Neural crest cell (in vitro differentiated cells): ENCODE data around the gene RNASEH2B. TPM values are rescaled to one million over a fixed set of nuclear protein-coding genes. Genes with fewer than 3 reads are reported as not detected.

ENCODE experiments used
- DNase-seq: peaks from one replicate; pipeline ENCODE4 v3.0.0; 2021; ENCODE audit warnings: low read depth, mixed read lengths, low spot score
- H3K27ac Mint-ChIP-seq: one replicate; pipeline ENCODE4 v1.8.0; 2021; ENCODE audit warnings: mild to moderate bottlenecking, mixed read lengths; ENCODE audit not compliant: unreplicated experiment
- H3K27me3 Mint-ChIP-seq: 2 replicates; pipeline ENCODE4 v1.8.0; 2021; ENCODE audit warnings: low read depth, mild to moderate bottlenecking, mixed read lengths
- H3K36me3 Mint-ChIP-seq: 2 replicates; pipeline ENCODE4 v1.8.0; 2021; ENCODE audit warnings: low read depth, mild to moderate bottlenecking, mixed read lengths
- H3K4me1 Mint-ChIP-seq: 2 replicates; pipeline ENCODE4 v1.8.0; 2021; ENCODE audit warnings: mixed read lengths
- H3K4me3 Mint-ChIP-seq: one replicate; pipeline ENCODE4 v1.8.0; 2021; ENCODE audit warnings: mild to moderate bottlenecking, mixed read lengths
- H3K9me3 Mint-ChIP-seq: 2 replicates; pipeline ENCODE4 v1.8.0; 2021; ENCODE audit warnings: mixed read lengths
- total RNA-seq: library from RNA; stranded (reverse); gene quantifications from 2 replicates; pipeline ENCODE4 v1.2.1, GENCODE V29; 2021
- TF ChIP-seq, protein P1 (sequence below): fragments of 200-600 bp; sonication (generic); conservative IDR thresholded peaks from 2 replicates; pipeline ENCODE4 v1.5.0; 2021; ENCODE audit warnings: antibody characterized with exemption, mild to moderate bottlenecking

Gene RNASEH2B
- total RNA-seq, 1 donor from 2014 or later, result 53.2 TPM

GRCh38 chr13:50887151-50887550 is 22.4 kb upstream of the RNASEH2B start:
- Mint-ChIP-seq H3K36me3 (peaks cover 2% of the 10 kb centered on the region), H3K4me1 (no peaks in the 10 kb centered on the region)
- TF ChIP-seq, protein P1, sequence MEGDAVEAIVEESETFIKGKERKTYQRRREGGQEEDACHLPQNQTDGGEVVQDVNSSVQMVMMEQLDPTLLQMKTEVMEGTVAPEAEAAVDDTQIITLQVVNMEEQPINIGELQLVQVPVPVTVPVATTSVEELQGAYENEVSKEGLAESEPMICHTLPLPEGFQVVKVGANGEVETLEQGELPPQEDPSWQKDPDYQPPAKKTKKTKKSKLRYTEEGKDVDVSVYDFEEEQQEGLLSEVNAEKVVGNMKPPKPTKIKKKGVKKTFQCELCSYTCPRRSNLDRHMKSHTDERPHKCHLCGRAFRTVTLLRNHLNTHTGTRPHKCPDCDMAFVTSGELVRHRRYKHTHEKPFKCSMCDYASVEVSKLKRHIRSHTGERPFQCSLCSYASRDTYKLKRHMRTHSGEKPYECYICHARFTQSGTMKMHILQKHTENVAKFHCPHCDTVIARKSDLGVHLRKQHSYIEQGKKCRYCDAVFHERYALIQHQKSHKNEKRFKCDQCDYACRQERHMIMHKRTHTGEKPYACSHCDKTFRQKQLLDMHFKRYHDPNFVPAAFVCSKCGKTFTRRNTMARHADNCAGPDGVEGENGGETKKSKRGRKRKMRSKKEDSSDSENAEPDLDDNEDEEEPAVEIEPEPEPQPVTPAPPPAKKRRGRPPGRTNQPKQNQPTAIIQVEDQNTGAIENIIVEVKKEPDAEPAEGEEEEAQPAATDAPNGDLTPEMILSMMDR, result no peak

DNA sequence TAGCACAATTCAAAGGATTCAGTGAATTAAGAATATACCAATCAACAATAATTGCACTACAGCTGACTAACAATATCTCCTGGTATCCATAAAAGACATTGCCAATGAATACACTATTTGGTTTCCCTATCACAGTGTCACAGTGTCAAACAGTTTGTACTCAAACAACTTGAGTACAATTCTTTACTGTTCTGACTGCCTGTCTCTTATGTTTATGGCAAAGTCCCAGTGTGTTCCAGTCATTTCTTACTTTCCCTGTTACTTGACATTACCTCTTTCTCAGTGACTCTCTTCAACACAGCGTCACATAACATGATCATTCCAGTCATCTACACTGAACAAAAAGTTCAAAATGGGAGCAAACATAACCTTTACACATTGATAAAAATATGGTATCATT is 21.2 kb upstream of the RNASEH2B start:
- no peak for DNase-seq
- Mint-ChIP-seq H3K4me3 (no peak overlapping the region), H3K9me3 (no peaks in the 10 kb centered on the region), H3K27me3 (no peaks in the 10 kb centered on the region), H3K36me3 (no peaks in the 10 kb centered on the region), H3K27ac (no peak overlapping the region), H3K4me1 (no peaks in the 10 kb centered on the region)
- TF ChIP-seq, protein P1, result no peak

More at GRCh38 chr13:50887151-50887550, 22.4 kb upstream of the RNASEH2B start:
- no peak for DNase-seq
- H3K27me3 Mint-ChIP-seq, result no peaks in the 10 kb centered on the region
- peaks cover 2% of the 10 kb centered on the region for H3K9me3 Mint-ChIP-seq
- H3K27ac Mint-ChIP-seq, result no peak overlapping the region
- no peak overlapping the region for H3K4me3 Mint-ChIP-seq

DNA sequence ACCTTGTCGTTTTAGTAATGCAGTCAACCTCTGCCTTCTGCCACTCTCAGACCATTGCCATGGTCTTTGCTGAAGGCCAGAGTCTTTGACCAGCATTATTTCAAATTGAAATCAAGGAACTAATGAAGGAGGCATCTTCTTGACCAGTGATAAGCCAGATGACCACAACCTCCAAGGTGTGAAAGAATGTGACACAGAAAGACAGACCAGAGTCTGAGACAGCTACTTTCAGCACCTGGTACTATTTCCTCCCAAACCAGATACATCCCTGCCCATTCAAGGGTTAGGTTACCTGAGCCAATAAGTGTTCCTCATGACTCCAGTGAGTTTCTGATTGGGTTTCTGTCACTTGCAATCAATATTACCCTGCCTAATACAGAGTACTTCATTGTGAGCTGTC is 20.3 kb upstream of the RNASEH2B start:
- TF ChIP-seq, protein P1, result no peak
- Mint-ChIP-seq H3K9me3 (no peaks in the 10 kb centered on the region), H3K27ac (no peak overlapping the region), H3K36me3 (no peaks in the 10 kb centered on the region), H3K4me1 (no peaks in the 10 kb centered on the region), H3K27me3 (no peaks in the 10 kb centered on the region), H3K4me3 (no peak overlapping the region)
- DNase-seq, result no peak

- Mint-ChIP-seq H3K27me3 (no peaks in the 10 kb centered on the region), H3K4me3 (no peak overlapping the region), H3K9me3 (peaks cover 3% of the 10 kb centered on the region), H3K4me1 (no peaks in the 10 kb centered on the region), H3K36me3 (no peaks in the 10 kb centered on the region), H3K27ac (no peak overlapping the region)
- no peak for DNase-seq
- TF ChIP-seq, protein P1, result no peak
Measured at GRCh38 chr13:50891206-50891605, 18.4 kb upstream of the RNASEH2B start.

DNA sequence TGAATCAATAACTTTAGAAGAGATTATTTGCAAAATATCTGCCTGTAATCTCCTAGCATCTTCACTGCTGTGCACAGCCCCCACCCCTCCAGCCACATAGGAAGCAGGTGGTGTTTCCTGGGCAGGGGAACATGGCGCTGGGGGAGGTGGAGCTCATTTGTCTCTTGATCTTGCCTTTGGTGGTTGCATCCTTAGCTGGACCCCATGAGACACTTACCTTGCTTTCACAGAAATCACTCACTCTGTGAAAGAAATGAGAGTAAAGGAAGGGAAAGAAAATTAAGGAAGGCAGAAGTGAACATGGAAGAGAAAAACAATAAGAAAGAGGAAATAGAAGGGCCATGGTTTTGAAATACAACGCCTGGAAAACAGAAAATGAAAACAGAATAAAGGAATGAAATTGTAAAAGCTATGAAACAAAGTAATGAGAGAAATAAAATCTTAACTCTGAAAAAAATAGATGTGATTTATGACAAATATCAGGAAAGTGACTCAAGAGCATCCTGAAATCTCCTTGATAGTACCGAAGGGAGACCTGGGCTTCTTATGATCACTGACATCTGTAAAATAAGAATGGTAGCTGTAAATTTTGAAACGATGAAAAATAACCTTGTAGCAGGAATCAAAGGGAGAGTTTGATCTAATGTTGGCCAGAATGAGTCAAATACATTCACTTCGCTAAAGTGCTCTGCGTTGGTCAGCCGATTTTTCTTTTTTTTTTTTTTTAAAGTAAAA is 17.2 kb upstream of the RNASEH2B start:
- Mint-ChIP-seq H3K4me3 (no peak overlapping the region), H3K27ac (no peak overlapping the region), H3K9me3 (peaks cover 3% of the 10 kb centered on the region), H3K4me1 (no peaks in the 10 kb centered on the region), H3K36me3 (no peaks in the 10 kb centered on the region), H3K27me3 (no peaks in the 10 kb centered on the region)
- TF ChIP-seq, protein P1, result no peak
- no peak for DNase-seq
